Colonic mucosa (tissue), 4 donors: Measurements from ENCODE around the gene IZUMO4. TPM values are rescaled to one million over a fixed set of nuclear protein-coding genes. Genes with fewer than 3 reads are reported as not detected.

ENCODE experiments used
- DNase-seq: peaks from one replicate; pipeline ENCODE4 v3.0.0-alpha.2; 2020
- H3K27ac ChIP-seq: fragments of 200-600 bp; one replicate; pipeline ENCODE4 v1.8.0; 2021
- H3K27me3 ChIP-seq: fragments of 200-600 bp; one replicate; pipeline ENCODE4 v1.8.0; 2021
- H3K36me3 ChIP-seq: fragments of 200-600 bp; one replicate; pipeline ENCODE4 v1.8.0; 2021
- H3K4me1 ChIP-seq: fragments of 200-600 bp; one replicate; pipeline ENCODE4 v1.8.0; 2021; ENCODE audit warnings: mild to moderate bottlenecking
- H3K4me3 ChIP-seq: fragments of 200-600 bp; one replicate; pipeline ENCODE4 v1.8.0; 2021
- H3K9ac ChIP-seq, 2 donors: one replicate each; pipeline ENCODE4 v1.7.0; 2013; ENCODE audit warnings: control low read depth in 2 of 2, low read depth in 2 of 2, low read length in 2 of 2
- H3K9me3 ChIP-seq: fragments of 200-600 bp; one replicate; pipeline ENCODE4 v1.8.0; 2021
- intact Hi-C: fragments of 100-400 bp; cut with DNase I; formaldehyde crosslinking; loops from one replicate; pipeline ENCODE4 v1.14.1; 2022
- total RNA-seq, 2 donors: library from RNA; stranded (reverse); fragmentation: NEBNext Ultra II Directional in 1 of 2; extraction: Animal tissue kit (Norgen Biotek cat#: 25700) in 1 of 2; gene quantifications; one replicate each; pipeline ENCODE4 v1.2.1, GENCODE V29; 2021
- TF ChIP-seq, protein P1 (sequence below): fragments of 200-600 bp; IDR thresholded peaks from one replicate; pipeline ENCODE4 v1.8.0; 2022; ENCODE audit warnings: antibody characterized with exemption, mild to moderate bottlenecking
- donor health status: healthy.
- donor health status: DM: no; HTN: no; CAD: no.
- donor health status: DM: no; HTN: no; CAD: no.

IZUMO4 gene
- total RNA-seq, 2 donors from 2014 or later: 2.1 to 4.5 TPM

DNA sequence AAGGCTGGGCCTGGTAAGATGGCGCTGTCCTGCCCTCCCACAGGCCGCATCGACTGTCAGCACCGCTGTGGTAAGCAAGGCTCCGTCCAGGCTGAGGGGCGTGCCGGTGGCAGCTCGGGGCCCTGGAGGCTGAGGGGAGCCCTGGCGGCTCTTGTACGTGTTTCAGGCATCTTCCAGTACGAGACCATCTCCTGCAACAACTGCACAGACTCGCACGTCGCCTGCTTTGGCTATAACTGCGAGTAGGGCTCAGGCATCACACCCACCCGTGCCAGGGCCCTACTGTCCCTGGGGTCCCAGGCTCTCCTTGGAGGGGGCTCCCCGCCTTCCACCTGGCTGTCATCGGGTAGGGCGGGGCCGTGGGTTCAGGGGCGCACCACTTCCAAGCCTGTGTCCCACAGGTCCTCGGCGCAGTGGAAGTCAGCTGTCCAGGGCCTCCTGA lies 1.2 kb downstream of the IZUMO4 start:
- Histone ChIP-seq H3K9ac (peak overlapping the region in 1 of 2 donors; percentile 12), H3K4me3 (no peak overlapping the region)
- intact Hi-C loops: no loop called here

DNA sequence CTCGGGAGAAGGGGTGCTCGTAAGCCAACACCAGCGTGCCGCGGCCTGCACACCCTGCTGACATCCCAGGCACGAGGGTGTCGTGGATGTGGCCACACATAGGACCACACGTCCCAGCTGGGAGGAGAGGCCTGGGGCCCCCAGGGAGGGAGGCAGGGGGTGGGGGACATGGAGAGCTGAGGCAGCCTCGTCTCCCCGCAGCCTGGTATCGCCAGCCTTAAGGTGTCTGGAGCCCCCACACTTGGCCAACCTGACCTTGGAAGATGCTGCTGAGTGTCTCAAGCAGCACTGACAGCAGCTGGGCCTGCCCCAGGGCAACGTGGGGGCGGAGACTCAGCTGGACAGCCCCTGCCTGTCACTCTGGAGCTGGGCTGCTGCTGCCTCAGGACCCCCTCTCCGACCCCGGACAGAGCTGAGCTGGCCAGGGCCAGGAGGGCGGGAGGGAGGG lies 2.4 kb downstream of the IZUMO4 start:
- H3K9ac ChIP-seq: no peak overlapping the region
- intact Hi-C loops: no loop called here
- DNase-seq: no peak
- no peaks in the 10 kb centered on the region for H3K36me3 ChIP-seq
- TF ChIP-seq, protein P1, sequence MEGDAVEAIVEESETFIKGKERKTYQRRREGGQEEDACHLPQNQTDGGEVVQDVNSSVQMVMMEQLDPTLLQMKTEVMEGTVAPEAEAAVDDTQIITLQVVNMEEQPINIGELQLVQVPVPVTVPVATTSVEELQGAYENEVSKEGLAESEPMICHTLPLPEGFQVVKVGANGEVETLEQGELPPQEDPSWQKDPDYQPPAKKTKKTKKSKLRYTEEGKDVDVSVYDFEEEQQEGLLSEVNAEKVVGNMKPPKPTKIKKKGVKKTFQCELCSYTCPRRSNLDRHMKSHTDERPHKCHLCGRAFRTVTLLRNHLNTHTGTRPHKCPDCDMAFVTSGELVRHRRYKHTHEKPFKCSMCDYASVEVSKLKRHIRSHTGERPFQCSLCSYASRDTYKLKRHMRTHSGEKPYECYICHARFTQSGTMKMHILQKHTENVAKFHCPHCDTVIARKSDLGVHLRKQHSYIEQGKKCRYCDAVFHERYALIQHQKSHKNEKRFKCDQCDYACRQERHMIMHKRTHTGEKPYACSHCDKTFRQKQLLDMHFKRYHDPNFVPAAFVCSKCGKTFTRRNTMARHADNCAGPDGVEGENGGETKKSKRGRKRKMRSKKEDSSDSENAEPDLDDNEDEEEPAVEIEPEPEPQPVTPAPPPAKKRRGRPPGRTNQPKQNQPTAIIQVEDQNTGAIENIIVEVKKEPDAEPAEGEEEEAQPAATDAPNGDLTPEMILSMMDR: no peak
- no peaks in the 10 kb centered on the region for H3K4me1 ChIP-seq
- no peaks in the 10 kb centered on the region for H3K9me3 ChIP-seq
- no peak overlapping the region for H3K4me3 ChIP-seq
- H3K27me3 ChIP-seq: no peaks in the 10 kb centered on the region
- no peak overlapping the region for H3K27ac ChIP-seq

More for the DNA sequence above, 1.2 kb downstream of the IZUMO4 start:
- DNase-seq: no peak
- Histone ChIP-seq H3K9me3 (no peaks in the 10 kb centered on the region), H3K27ac (no peak overlapping the region), H3K27me3 (no peaks in the 10 kb centered on the region), H3K4me1 (peaks cover 2% of the 10 kb centered on the region), H3K36me3 (no peaks in the 10 kb centered on the region)
- TF ChIP-seq, protein P1: no peak

DNA sequence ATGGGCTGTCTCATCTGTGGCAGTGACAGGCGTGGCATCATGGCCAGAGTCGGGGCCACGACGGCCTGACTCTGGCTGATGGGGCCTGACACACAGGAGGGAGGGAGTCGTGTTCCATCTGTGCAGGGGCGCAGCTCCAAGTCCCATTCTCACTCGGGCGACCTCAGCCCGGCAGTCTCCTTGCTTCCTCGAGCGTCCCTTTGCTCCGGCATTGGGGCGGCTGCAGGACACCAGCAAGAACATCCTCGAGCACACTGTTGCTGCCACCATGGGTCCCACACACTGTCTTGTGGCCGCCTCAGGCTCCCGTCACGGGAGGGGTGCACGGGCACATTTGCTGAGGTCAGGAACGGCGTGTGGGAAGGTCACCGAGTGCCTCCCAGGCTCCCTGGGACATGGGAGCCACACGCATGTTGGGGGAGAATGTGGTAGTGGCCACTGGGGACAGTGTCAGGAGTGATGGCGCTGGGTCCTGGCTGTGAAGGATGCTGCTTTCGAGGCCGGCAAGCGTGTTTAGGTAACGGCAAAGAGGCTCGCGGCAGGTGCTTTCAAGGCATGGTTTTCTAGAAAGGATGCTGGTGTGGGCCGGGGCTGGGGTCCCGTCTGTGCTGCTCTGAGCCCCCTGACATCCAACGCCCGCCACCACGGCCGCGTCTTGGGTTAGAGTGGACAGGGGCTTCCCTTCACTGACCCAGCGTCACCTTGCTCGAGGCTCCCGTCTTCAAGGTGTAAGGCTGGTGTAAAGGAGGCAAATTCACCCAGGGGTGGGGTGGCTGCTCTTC lies 3.4 kb downstream of the IZUMO4 start:
- no peak overlapping the region for H3K4me3 ChIP-seq
- H3K4me1 ChIP-seq: no peaks in the 10 kb centered on the region
- TF ChIP-seq, protein P1: no peak
- H3K27ac ChIP-seq: no peak overlapping the region
- no peaks in the 10 kb centered on the region for H3K9me3 ChIP-seq
- no peaks in the 10 kb centered on the region for H3K36me3 ChIP-seq
- no peak for DNase-seq
- H3K9ac ChIP-seq: no peak overlapping the region
- H3K27me3 ChIP-seq: no peaks in the 10 kb centered on the region
- intact Hi-C loops: loop anchor here (5.0 kb wide), 1 partner anchor 47 kb away; no protein-coding TSS in a partner anchor

DNA sequence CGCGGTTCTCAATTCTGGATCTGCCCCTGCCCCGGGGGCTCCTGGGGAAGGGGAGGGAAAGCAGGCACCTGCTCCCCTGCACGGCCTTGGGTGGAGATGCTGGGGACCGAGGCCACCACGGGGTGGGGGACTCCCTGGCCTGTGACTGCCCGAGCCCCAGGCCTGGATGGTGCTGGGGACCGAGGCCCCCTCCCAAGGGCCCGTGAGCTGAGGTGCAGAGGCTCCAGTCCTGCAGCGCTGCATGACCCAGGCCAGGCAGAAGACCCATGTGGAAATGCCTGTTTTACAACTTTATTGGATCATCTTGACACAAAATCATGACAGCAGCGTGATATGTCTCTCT lies 4.0 kb downstream of the IZUMO4 start:
- H3K4me1 ChIP-seq: no peaks in the 10 kb centered on the region
- intact Hi-C loops: loop anchor here (5.0 kb wide), 1 partner anchor 47 kb away; no protein-coding TSS in a partner anchor
- no peaks in the 10 kb centered on the region for H3K9me3 ChIP-seq
- no peak overlapping the region for H3K27ac ChIP-seq
- no peak overlapping the region for H3K9ac ChIP-seq
- TF ChIP-seq, protein P1: no peak
- no peaks in the 10 kb centered on the region for H3K27me3 ChIP-seq
- peaks cover 2% of the 10 kb centered on the region for H3K36me3 ChIP-seq
- DNase-seq: no peak
- H3K4me3 ChIP-seq: no peak overlapping the region

DNA sequence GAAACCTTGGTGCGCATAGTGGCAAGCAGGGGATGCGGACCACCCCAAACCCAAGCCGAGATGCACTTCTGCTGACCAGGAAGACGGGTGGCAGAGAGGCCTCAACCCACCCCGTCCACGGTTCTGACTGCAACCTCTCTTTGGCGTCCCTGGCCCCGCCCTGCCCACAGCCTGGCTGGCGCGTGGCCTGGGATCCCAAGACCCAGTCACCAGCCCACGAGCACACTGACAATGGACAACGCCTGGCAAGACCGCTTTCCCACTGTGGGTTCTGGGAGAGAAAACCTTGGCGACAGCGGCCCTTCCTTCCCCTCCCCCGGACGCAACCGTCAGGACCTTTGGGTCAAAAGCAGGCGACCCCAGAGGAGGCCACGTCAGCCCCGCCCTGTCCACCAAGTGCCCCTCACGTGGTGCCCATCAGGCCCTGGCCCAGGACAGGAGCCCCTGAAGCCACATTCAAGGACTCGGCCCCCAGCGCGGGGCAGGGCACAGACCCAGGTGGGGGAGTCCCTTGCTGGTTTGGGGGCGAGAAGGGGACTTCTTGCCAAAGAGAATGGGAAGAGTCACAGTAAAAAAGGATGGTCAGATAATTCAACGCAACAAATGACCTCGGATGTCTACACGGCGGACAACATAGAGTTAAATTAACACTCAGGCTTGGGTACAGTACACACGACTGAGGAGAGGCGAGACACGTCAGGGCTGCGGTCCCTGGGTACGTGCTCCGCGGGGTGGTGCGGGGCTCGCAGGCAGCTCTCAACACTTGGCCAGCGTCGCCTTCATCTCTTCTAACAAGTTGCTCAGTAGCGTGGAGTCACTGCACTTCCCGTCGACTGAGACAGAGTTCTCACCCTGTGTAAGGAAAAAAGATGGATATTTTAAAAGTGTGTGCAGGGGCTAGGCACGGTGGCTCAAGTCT lies 5.0 kb downstream of the IZUMO4 start:
- no peak overlapping the region for H3K4me3 ChIP-seq
- peaks cover 8% of the 10 kb centered on the region for H3K36me3 ChIP-seq
- H3K27me3 ChIP-seq: no peaks in the 10 kb centered on the region
- TF ChIP-seq, protein P1: no peak
- no peaks in the 10 kb centered on the region for H3K4me1 ChIP-seq
- no peak overlapping the region for H3K27ac ChIP-seq
- DNase-seq: no peak
- H3K9me3 ChIP-seq: no peaks in the 10 kb centered on the region
- H3K9ac ChIP-seq: no peak overlapping the region
- intact Hi-C loops: loop anchor here (5.0 kb wide), 1 partner anchor 46 kb away; no protein-coding TSS in a partner anchor
